Cerebellar cortex (tissue), 1 donor: ENCODE measurements around the gene NCBP2.
A peak's percentile ranks its signal among the peaks of the same experiment; 100 is the strongest.
"Not testable (repeated sequence)": the region's sequence is repeated elsewhere in the genome, so short reads cannot be mapped to it uniquely, and the experiment has no call there.

ENCODE experiments used
- DNase-seq: peaks from one replicate; pipeline ENCODE4 v3.0.0-alpha.2; 2015; ENCODE audit warnings: low spot score

NCBP2 gene

DNA sequence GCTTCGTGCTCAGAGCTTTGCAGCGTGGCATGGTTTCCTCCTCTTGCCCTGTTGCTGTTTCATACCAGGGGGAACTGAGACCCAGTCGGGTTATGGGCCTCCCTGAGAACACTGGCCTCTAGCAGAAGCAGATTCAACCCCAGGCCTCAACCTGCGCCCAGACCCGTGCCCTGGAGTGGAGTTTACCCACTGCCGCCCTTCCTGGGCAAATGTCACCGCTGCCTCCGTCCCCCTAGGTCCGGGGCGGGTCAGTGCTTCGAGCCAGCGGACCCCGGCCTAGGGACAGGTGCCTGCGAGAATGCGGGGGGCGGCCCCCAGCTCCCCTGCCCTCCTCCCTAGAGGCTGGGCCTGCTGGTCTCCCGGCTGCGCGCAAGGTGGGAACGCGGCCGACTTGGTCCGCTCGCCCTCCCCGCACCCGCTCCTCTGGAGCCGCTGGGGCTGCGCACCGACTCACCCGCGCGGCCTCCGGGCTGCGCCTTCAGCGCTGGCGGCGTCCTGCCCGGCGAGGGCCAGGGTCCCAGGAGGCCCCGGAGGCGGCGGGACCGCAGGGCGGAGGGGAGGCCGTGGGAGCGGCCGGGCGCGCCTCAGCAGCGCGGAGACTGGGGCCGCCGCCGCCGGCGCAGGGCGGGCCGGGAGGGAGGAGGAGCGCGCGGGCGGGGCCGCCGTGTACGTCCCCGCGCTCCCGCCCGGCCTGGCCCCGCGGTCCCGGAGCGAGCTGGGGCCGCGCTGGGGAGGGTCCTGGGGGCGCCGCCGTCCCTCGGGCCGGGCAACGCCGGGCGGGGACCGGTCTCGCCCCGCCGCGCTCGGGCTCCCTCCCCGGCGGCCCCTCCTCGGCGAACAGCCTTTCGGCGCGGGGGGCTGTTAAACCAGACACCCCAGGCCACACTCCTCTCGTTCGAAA, 26.2 kb upstream of the NCBP2 start, which contains the start of gene PIGZ:
Gene PIGZ, minus strand, starts transcription at position 601 of the 901 bp plus-strand sequence. CDS start 16,802 bp downstream, outside the sequence.
- DNase-seq, result peak; percentile 49

DNA sequence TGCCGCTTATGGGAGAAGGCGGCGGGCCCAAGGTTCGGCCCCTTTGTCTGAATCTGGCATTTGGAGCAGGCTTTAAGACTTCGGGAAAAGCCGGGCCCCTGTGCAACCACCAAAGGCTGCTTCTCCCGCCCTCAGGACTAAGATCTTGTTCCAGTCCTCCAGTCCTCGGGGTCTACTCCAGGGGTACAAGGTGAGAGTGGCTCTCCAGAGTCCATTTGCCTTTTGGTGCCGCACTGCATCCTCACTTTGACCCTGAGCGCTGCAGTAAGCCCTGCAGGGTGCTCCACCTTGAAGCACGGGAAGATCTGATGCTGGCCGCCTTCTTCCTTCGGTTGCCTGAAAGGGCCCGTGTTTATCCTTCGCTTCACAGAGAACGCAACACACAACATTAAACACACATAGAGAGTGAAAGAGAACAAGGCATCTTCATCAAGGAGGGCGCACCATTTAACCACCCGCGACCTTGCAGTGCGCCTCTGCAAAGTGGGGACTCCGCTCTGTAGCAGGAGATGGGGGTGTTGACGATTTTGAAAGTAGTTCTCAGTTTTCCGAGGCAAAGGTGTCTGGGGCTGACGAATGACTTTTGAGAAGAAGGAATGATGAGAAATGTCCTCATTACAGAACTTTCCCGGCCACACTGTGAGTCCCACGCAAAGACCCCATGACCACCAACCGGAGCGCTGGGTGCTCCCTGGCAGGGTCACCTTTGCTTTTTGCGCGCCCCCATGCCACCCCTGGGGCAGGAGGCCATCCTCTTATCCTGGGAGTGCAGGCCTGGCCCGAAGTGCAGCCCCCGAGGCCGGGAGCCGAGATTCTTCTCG, 25.3 kb upstream of the NCBP2 start:
- peak; percentile 11 for DNase-seq

DNA sequence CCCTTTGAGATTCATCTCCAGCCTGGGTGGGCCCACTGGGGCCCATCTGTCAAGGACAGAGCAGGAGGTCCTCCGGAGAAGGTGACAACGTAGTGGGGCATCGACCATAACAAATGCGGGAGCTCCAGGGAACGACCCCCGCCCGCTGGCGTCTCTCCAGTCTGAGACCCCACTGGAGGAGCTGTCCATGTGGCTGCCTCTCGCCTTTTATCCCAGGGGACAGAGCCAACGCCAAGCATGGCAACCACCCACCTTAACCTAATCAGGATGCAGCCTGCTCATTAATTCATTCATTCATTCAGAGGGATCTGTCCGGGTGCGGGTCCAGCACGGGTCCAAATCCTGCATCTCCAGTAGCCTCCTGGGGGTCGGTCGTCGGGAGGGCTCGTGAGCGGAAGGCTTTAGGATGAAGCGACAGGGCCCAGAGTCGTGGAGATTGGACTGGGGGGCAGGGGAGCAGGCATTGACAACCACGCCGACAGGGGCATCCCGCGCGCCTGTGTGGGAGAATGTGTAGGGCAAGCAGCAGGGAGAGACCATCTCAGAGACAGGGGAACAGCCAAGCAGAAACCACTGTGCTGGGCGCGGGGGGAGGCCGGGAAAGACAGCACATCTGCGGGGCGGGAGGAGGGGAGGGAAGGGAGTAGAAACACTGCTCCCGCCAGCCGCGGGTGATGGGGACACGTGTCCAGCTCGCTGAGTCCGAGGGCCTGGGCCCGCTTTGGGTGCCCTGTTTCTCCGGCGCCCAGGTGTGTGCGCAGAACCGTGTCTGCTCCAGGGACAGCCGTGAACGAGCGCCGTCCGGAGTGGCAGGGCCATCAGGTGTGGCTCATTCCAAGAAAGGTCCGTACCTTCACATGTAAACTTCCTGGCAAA, 24.4 kb upstream of the NCBP2 start:
- DNase-seq, result peak; percentile 35

DNA sequence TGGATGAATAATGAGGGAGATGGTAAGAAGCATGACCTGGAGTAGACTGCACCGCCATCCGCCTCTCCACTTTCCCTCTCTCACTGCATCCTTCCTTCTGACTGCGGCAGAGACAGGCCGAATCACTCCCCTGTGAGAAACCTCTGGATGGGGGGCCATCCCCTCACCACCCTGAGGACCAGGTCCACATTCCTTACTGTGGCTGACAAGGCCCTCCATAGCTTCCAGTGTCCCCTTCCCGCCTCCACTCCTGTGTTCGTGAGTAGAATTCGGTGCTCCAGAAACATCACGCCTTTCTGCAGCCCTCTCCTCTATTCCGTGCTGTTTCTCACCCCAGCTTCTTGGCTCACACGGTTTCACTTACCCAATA, 23.5 kb upstream of the NCBP2 start:
- no peak for DNase-seq

DNA sequence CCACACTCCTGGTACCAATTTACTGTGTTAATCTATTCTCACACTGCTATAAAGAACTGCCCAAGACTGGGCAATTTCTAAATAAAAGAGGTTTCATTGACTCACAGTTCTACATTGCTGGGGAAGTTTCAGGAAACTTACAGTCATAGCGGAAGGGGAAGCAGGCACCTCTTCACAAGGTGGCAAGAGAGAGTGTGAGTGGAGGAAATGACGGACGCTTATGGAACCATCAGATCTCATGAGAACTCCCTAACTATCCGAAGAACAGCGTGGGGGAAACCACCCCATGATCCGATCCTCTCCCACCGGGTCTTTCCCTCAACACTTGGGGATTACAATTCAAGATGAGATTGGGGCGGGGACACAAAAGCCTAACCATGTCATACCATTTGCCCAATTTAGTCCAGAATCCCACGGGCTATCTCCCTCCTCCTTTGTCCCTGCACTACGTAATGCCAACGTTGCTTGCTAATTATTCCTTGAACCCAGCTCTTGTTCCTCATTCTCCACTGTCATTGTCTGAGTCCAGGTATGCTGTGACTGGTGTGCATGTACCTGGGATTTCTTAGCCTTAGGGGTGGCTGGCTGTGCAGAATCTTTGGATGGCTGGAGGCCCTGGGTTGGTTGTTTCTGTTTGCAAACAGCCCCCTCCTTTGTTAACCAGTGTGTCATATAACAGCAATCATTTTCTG, 22.9 kb upstream of the NCBP2 start:
- no peak for DNase-seq

DNA sequence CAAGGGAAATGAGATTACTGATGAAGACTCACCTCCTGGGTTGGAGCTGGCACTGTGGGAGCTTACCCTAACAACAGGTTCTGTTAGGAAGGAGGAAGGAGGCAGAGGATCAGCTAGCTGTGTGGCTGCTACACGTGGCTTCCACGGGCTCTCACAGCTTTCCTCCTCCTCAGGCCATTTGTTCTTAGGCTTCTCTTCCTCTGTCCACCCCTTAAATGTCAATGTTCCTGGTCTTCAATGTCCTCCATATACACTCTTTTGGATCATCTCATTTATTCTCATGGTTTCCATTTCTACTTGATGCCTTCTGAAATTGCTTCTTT, 21.3 kb upstream of the NCBP2 start:
- no peak for DNase-seq

DNA sequence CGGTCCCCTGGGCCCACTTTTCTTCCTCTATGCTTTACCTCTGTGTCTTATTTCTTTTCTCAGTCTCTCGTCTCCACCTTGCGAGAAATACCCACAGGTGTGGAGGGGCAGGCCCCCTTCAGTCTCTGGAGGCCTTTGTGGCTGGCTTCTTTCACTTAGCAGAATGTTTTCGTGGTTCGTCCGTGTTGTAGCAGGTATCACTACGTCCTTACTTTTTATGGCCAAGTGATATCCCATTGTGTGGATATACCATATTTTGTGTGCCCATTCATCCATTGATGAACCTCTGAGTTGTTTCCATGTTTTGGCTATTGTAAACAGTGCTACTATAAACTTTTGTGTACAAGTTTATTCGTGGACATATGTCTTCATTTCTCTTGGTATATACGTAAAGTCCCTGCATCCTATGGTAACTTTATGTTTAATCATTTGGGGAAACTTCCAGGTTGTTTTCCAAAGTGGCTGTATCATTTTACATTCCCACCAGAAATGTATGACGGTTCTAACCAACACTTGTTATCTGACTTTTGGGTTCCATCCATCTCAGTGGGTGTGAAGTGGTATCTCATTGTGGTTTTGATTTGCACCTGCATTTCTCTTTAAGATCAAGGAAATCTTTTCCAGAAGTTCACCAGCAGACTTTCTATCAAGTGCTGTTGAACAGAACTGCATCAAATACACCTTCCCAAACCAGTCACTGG, 20.8 kb upstream of the NCBP2 start:
- no peak for DNase-seq

DNA sequence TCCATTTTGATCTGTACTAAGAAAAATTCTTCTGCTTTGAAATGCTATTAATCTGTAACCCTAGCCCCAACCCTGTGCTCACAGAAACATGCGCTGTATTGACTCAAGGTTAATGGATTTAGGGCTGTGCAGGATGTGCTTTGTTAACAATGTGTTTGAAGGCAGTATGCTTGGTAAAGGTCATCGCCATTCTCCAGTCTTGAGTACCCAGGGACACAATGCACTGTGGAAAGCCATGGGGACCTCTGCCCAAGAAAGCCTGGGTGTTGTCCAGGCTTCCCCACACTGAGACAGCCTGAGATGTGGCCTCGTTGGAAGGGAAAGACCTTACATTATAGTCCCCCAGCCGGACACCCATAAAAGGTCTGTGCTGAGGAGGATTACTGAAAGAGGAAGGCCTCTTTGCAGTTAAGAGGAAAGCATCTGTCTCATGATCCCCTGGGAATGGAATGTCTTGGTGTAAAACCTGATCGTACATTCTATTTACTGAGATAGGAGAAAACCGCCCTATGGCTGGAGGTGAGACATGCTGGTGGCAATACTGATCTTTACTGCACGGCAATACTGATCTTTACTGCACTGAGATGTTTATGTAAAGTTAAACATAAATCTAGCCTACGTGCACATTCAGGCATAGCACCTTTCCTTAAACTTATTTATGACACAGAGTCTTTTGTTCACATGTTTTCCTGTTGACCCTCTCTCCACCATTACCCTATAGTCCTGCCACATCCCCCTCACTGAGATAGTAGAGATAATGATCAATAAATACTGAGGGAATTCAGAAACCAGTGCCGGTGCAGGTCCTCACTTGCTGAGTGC, 20.0 kb upstream of the NCBP2 start:
- DNase-seq, result no peak

DNA sequence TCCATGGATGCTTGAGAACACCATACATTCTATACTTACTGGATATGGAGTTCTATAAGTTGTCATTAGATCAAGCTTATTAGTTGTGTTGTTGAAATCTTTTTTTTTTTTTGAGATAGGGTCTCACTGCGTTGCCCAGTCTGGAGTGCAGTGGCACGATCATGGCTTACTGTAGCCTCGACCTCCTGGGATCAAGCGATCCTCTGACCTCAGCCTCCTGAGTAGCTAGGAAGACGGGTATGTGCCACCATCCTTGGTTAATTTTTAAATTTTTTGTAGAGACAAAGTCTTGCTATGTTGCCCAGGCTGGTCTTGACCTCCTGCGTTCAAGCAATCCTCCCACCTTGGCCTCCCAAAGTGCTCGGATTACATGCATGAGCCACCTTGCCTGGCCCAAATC, 12.5 kb upstream of the NCBP2 start:
- DNase-seq, result no peak

DNA sequence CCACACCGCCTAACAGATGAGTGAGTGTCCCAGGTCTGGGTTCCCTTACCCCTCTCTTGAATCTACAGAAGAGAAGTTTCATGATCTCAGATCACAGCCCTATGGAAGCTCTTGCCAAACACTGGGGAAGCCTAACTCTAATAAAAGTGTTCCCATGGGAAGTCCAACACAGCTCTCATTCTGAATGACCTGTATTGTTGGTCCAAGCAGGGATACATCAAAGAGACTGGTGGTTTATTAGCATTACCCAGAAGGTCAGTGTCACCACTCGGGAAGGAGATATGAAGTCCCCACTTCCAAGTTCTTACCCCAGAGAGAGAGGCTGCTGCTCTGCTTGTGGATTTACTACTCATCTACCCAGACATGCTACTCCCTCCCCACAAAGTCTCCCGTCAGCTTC, 9.0 kb upstream of the NCBP2 start:
- DNase-seq, result no peak

DNA sequence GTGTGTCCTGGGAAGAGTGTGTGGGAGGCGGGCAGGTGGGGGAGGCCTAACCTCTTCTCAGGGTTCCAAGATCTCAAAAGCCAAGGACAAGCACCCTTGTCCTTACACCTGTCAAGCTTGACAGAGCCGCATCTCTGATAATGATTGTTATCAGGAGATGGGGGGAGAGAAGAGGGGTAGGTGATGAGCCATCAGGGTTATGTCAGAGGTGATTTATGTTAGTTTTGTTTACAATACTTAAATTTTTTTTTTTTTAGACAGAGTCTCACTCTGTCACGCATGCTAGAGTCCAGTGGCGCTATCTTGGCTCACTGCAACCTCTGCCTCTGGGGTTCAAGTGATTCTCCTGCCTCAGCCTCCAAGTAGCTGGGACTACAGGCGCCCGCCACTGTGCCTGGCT, 7.4 kb upstream of the NCBP2 start:
- no peak for DNase-seq

DNA sequence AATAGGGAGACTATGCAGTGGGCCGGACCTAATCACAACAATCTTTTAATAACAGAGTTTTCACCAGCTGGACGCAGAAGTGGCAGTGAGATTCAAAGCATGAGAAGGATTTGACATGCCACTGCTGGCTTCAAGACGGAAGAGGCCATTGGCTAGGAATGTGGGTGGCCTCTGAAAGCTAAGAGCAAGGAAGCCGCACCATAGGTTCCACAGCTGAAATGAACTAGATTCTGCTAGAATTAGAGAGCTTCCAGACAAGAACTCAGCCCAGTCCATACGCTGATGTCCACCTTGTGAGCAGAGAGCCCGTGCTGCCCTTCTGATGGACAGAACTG, 6.9 kb upstream of the NCBP2 start:
- DNase-seq, result no peak

DNA sequence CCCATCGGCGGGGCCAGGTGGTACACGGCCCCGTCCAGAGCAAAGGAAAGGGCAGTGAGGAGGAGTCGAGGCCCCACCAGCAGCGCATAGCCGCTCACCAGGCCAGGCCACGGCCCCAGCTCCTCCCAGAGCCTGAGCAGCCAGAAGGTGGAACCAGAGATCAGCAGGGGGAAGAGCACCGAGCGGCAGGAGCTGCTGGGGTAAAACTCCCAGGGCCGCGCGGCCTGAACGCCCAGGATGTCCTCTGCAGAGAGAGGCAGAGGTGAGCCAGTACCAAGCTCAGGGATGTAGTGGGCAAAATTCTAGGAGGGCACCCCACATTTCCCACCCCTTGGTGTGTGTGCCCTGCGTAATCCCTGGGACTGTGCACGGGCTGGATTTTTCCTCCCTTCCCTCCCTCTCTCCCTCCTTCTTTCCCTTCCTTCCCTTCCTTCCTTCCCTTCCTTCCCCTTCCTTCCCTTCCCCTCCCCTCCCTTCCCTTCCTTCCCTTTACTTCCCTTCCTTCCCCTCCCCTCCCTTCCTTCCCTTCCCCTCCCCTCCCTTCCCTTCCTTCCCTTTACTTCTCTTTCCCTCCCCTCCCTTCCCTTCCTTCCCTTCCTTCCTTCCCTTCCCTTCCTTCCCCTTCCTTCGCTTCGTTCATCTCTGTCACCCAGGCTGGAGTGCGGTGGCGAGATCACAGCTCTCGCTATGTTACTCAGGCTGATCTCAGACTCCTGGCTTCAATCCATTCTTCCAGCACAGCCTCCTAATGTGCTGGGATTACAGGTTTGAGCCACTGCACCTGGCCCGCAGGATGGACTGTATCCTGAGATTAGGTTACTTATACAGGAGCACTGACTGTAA, 6.3 kb upstream of the NCBP2 start:
- DNase-seq, result peak; percentile 44

DNA sequence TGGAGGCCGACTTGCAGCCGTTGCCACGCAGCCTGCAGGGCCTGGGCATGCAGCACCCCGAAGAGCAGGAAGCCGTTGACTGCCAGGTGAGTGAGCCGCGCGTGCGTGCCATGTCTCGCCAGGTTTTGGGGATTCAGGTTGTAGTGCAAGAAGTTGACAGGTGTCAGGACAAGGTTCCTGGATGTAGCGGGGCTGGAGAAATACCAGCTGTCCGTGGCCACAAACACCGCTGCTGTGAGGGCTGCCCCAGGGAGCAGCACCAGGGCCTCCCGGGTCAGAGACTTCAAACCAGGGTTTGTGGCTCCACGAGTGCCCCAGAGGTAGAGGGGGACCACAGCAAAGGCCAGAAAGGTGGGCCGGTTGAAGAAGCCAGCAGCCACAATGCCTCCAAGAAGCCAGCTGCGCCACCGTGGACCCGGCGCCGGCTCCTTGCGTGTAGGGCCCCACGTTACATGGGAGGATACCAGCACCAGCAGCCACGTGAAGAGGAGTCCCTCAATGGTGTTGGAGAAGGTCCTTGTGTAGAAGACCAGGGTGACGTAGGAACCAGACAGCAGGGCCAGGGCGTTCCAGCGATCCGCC, 5.6 kb upstream of the NCBP2 start:
- no peak for DNase-seq

DNA sequence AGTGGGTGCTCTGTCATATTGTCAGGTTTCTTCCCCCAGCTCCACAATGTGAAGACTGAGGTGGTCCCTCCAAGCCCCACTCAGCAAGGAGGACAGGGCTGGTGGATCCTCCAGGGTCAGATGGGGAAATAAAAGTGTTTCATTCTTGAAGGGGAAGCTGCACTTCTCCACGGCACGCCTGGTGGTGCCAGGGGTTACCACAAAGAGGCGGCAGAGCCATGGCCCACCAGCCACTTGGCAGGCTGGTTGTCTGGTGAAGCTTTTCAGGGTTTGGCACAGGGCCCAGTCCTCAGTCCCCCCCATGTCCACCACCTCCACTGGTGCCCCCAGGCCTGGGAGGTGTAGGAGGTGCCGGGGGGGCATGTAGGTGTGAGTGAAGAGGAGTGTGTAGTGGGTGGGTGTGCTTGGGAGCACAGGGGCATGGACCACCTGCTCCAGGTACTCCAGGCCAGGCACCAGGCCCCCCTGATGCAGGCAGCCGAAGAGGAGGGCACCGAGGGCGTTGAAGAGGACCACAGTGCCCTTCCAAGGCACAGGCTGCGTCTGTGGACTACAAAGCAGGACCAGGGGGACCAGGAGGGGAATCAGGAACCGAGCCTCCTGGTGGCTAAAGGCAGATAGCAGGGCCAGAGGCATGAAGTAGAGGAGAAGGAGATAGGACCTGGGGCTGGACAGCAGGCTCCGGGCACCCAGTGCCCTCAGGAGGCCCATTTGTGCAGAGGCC, 5.0 kb upstream of the NCBP2 start:
- peak; percentile 38 for DNase-seq

DNA sequence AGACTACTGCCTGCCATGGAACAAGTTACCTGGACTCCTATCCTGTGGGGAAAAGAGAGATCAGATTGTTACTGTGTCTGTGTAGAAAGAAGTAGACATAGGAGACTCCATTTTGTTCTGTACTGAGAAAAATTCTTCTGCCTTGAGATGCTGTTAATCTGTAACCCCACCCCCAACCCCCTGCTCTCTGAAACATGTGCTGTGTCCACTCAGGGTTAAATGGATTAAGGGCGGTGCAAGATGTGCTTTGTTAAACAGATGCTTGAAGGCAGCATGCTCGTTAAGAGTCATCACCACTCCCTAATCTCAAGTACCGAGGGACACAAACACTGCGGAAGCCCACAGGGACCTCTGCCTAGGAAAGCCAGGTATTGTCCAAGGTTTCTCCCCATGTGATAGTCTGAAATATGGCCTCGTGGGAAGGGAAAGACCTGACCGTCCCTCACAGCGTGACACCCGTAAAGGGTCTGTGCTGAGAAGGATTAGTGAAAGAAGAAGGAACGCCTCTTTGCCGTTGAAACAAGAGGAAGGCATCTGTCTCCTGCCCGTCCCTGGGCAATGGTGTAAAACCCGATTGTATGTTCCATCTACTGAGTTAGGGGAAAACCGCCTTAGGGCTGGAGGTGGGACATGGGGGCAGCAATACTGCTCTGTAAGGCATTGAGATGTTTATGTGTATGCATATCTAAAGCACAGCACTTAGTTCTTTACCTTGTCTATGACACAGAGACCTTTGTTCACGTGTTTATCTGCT, 1.9 kb upstream of the NCBP2 start:
- not testable (repeated sequence) for DNase-seq

DNA sequence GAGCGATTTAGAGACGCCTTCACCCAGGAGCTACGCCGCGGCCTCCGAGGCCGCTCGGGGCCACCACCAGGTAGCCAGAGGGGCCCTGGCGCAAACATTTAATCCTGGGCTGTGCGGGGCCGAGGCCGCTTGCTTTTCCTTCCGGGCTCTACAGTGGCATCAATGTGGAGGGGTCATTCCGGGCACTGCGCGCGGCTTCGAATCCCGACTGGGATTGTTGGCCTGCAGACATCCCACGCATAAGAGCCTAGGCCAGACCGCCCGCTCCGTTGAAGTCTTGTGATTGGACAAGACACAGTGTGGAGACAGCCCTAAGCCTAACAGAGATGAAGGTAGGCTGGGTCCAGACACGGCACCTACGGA, 568 bp upstream of the NCBP2 start:
- DNase-seq, result peak; percentile 17
